Astrocyte of the hippocampus (primary cell): ENCODE data around the gene MRPL48.
A peak's percentile ranks its signal among the peaks of the same experiment; 100 is the strongest.
"Not testable (repeated sequence)": the region's sequence is repeated elsewhere in the genome, so short reads cannot be mapped to it uniquely, and the experiment has no call there.

Source experiments
- DNase-seq: peaks from one replicate; pipeline ENCODE4 v3.0.0; 2011; ENCODE audit warnings: low read depth, low spot score

Gene MRPL48

DNA sequence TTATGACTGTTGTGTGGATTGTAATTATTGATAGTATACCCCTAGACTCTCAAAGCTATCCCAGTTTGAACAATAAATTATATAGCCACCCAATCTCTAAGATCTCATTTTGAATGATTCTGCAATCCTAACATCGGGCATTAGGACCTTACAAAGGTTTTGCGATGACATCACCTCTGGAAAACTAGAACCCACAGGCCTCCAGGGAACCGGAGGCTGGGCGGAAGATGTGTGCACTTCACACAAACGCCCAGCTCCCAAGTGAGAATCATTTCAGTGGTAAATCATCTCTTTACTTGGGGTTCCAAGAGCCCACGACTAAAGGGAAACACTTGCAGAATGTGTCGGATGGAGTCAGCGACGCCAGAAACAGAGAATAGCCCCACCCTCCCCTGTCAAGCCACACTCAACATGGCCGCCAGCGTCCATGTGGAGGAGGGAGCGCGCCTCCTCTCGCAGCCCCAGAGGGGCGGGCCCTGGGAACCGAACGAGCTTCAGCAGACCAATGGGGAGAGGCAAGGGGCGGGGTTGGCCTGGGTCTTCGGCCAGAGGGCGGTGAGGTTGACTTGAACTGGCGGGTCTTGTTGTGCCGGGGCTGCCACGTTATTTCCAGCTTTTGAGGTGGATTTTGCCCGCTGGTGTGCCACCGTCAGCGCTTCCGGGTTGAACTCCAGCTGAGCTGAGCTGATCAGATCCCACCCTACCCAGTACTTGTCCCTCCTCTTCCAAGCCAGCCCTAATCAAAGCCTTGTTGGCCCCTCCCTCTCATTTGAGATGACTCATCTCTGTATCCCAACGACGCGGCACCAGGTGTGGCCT, 8.4 kb upstream of the MRPL48 start:
- DNase-seq = peak; percentile 99

- DNase-seq = no peak
These were observed 6.4 kb upstream of the MRPL48 start for GRCh38 chr11:73781303-73781702.

- DNase-seq = no peak
These were observed 4.1 kb upstream of the MRPL48 start for GRCh38 chr11:73783483-73784020.

- DNase-seq = no peak
These were observed 3.5 kb upstream of the MRPL48 start for GRCh38 chr11:73784080-73784634.

DNA sequence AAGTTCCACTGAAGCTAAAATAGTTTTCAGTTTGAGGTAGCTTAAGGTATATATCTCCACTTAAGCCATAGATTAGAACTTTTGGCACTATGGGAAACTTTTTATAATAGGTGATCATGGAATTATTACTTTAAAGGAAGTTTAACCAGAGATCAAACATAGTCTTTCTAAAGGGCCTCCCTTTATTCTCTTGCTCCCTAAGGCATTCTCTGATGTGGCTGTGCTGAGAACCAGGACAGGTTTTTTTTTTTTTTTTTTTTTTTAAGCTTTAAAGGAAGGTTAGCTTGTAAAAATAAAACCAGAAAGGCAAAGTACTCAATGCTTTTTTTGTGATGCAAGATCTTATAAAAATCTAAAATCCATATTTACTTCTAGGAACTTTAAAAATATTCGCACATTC, 2.9 kb upstream of the MRPL48 start:
- DNase-seq = no peak

- DNase-seq = not testable (repeated sequence)
These were observed 2.2 kb upstream of the MRPL48 start for GRCh38 chr11:73785467-73785866.

GRCh38 chr11:73787051-73787642, 527 bp upstream of the MRPL48 start:
- DNase-seq = no peak

GRCh38 chr11:73789279-73789670, 1.6 kb downstream of the MRPL48 start:
- DNase-seq = no peak

DNA sequence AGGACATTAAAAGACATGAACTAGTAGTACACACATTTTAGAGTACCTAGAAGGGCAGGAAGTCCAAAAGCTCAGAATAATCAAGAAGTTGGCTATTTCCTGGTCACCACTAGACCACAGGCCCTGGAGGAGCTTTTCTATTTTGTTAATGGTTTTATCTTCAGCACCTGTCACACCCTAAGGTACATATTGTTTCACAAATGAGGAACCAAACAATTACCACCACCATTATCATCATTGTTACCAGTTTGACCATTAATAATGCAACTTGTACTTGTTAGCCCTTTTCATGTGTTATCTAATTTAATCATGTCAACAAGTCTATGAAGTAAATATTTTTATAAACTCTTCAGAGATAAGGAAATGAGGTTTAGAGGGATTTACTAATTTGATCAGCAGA, 4.9 kb downstream of the MRPL48 start:
- no peak for DNase-seq

DNA sequence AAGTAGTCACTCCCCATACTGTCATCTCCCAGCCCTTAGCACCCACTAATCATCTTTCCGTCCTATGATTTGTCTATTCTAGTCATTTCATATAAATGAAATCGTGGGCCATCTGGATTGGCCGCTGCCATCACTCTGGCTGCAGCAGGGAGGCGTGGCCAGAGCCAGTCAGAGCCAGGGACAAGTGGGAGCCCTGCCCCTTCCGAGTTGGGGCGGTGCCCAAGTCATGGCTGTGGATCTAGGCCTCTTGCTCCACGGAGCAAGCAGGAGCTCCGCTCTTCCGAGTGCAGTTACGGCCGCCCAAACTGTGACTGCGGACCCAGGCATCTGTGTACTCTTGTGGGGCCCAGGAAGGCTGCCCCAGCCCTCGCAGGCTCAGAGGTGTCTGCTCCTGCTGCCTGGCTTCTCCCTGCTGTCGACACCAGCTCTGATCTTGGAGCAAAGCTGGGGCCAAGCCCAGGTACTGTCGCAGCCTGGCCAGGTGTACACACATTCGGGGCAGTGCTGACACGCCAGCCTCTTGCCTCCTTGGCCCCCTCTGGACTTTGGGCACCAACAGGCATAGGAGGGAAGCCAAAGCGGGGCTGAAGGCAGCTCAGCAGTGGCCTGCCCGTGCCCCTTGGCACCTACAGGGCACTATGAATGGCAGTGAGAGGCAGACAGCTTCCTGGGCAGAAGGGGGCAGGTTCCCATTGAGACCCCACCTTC, 8.4 kb downstream of the MRPL48 start:
- no peak for DNase-seq

DNA sequence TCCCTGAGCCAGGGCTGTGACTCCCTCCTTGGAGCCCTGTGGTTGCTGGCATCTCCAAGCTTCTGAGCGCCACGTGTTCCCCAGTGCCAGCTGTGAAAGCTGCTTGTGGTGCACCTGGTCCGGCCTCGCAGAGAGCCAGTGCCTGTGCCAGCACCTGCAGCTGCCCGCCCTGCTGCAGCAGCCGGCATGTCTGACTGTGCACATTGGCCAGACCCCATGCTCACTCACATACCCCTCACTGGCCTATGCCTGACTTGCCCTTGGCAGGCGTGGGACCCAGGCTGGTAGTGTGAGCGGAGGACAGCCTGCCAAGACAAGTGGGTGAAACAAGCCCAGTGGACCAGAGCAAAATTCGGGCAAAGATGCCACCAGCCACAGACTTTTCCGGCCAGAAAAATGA, 9.8 kb downstream of the MRPL48 start:
- no peak for DNase-seq

GRCh38 chr11:73800276-73800806, 12.7 kb downstream of the MRPL48 start:
- DNase-seq = no peak

DNA sequence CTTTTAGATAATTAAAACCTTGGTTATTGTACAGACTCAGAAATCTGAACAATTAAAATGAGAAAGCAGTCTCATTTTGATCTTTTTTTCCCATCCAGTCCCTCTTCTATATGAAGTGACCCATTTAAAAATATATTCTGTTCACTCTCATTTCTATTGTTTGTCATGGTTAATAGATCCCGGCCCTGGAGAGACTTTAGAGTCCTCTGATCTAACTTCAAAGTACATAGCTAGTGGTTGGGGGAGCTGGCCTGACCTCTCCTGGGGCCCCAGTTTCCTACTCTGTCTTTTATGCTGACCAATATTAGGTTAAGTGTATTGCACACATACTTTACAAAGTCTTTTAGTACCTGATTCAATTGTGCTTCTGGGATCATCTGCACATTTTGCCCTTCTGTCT, 13.5 kb downstream of the MRPL48 start:
- no peak for DNase-seq

- no peak for DNase-seq
These were observed 17.0 kb downstream of the MRPL48 start for GRCh38 chr11:73804712-73805111.

GRCh38 chr11:73808052-73808451, 20.4 kb downstream of the MRPL48 start:
- no peak for DNase-seq

DNA sequence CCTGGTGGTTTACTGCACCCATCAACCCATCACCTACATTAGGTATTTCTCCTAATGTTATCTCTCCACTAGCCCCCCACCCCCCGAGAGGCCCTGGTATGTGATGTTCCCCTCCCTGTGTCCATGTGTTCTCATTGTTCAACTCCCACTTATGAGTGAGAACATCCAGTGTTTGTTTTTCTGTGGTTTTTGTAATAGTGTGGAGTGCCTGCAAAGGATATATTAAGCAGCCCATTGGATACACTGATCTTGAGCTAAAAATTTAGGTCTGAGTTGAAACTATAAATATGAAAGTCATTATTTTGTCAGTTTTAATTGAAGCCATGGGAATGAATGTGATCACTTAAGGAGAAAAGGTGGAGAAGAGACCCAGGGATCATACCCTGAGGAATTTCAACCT, 23.0 kb downstream of the MRPL48 start:
- peak; percentile 38 for DNase-seq

- DNase-seq = no peak
These were observed 24.6 kb downstream of the MRPL48 start for GRCh38 chr11:73812234-73812633.

DNA sequence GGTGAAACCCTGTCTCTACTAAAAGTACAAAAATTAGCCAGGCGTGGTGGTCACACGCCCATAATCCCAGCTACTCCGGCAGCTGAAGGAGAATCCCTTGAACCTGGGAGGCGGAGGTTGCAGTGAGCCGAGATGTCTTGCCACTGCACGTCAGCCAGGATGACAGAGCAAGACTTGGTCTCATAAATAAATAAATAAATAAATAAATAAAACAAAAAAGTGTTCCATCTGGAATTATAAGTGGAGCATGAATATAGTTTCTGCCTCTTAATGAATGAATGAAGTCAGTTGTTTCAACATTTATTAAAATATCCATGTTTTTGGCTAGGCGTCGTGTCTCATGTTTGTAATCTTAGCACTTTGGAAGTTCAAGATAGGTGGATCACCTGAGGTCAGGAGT, 27.1 kb downstream of the MRPL48 start:
- DNase-seq = no peak

- peak; percentile 70 for DNase-seq
These were observed 31.2 kb downstream of the MRPL48 start for GRCh38 chr11:73818846-73819245.

GRCh38 chr11:73830261-73830660, 42.6 kb downstream of the MRPL48 start:
- DNase-seq = no peak

GRCh38 chr11:73833067-73833466, 45.4 kb downstream of the MRPL48 start:
- DNase-seq = no peak
